Choroid plexus epithelial cell (primary cell): Measurements from ENCODE around the gene C3orf80.

ENCODE experiments used
- DNase-seq: peaks from one replicate; pipeline ENCODE4 v3.0.0-alpha.2; 2010; ENCODE audit warnings: low read depth
- H3K4me3 ChIP-seq: 2 replicates; pipeline ENCODE4 v1.5.1; 2011; ENCODE audit warnings: low read depth, mild to moderate bottlenecking, control low read depth, low read length, moderate library complexity
- CTCF ChIP-seq: conservative IDR thresholded peaks from 2 replicates; pipeline ENCODE4 v1.5.1; 2011; ENCODE audit warnings: low read depth, mild to moderate bottlenecking, control low read depth, inconsistent platforms, low read length, moderate library complexity

The C3orf80 gene

DNA sequence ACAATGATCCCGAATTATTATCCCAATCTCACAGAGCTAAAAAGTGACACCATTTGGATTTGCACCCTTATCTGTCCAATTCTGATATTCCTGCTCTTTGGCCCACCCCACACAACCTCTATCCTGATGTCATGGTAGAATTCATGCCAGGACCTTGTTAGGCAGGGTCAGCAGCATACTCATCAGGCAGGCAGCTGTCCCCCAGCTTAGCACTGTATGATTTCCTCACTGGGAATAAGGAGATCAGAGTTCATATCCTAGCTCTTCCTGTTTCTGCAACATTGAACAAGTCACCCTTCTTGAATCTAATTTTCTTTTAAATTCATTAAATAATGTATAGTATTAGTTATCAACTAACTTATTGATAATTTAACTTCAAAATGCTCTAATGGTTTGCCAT lies 12.0 kb upstream of the C3orf80 start:
- no peak for DNase-seq
- no peak overlapping the region for H3K4me3 ChIP-seq
- no peak for TF ChIP-seq CTCF

GRCh38 chr3:160217675-160218074 lies 7.5 kb upstream of the C3orf80 start:
- no peak for TF ChIP-seq CTCF
- DNase-seq, result no peak

DNA sequence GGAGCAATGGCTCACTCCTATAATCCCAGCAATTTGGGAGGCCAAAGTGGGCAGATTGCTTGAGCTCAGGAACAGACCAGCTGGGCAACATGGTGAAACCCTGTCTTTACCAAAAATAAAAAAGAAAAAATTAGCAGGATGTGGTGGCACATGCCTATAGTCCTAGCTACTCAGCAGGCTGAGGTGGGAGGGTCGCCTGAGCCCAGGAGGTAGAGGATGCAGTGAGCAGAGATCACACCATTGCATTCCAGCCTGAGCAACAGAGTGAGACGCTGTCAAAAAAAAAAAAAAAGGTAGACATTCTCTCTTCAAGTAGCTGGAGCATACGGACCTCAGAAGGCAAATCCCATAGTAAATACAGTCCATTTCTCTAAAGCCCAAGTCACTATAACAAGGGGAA lies 7.1 kb upstream of the C3orf80 start:
- no peak overlapping the region for H3K4me3 ChIP-seq
- DNase-seq, result no peak
- TF ChIP-seq CTCF, result no peak

More at GRCh38 chr3:160217675-160218074, 7.5 kb upstream of the C3orf80 start:
- H3K4me3 ChIP-seq, result no peak overlapping the region

DNA sequence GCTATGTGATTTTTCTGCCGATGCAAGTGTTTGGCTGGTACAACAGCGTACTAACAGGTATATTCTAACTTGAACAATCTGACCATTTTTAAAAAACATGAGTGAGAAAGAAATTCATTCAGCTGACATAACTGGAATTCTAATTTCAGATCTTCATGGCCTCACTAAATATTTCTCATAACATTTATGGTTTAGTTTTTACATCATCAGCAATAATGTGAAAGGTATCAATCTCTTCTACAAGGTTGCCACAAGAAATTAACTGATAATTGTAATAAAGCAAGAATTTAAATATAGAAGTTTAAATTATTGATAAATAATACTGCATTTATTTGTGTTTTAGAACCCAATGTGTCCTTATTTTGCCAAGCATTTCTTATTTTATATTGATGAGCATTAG lies 5.2 kb upstream of the C3orf80 start:
- no peak for DNase-seq
- H3K4me3 ChIP-seq, result no peak overlapping the region
- no peak for TF ChIP-seq CTCF

GRCh38 chr3:160221019-160221418 lies 4.2 kb upstream of the C3orf80 start:
- DNase-seq, result no peak
- no peak for TF ChIP-seq CTCF
- no peak overlapping the region for H3K4me3 ChIP-seq

GRCh38 chr3:160224256-160224655 lies 966 bp upstream of the C3orf80 start:
- no peak for DNase-seq
- no peak overlapping the region for H3K4me3 ChIP-seq
- TF ChIP-seq CTCF, result no peak

DNA sequence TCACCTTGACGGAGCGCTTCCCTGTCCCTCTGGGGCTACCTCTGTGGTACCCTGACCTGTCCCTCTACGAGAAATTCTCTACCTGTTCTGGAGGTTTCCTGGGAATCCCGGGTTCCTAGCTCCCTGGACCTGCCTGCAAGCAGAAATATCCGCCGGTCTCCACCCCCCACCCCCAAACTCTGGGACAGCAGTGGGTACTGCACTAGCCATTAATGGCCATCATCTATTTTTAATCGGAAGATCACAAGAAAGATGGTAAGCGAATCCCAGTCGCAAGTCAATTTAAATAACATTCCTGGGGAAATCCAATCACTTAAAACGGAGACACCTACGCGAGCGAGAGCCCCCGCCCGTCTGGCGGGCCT lies 429 bp upstream of the C3orf80 start:
- no peak for DNase-seq
- TF ChIP-seq CTCF, result no peak
- peak overlapping the region; percentile 51 for H3K4me3 ChIP-seq
